ENCODE data around the gene RUFY3. TPM values are rescaled to one million over a fixed set of nuclear protein-coding genes. Genes with fewer than 3 reads are reported as not detected.

RUFY3 gene
- total and polyA plus RNA-seq, 2 of the 13 experiments (the other 11 are each of a cell fraction or from before 2014, with no cell fraction given): 17.9 to 25.3 TPM

GRCh38 chr4:70703619-70704214 lies 18.0 kb upstream of the RUFY3 start (continued):
- TF ChIP-seq ZBED4 (CRISPR knock-in tag; IDR thresholded peaks at IDR 0.05; ENCODE audit: borderline replicate concordance) (no peak), TFDP2 (CRISPR knock-in tag; IDR thresholded peaks at IDR 0.05) (no peak), HNRNPL (IDR thresholded peaks at IDR 0.05; ENCODE audit: low read depth, low read length) (no peak), ZNF780A (CRISPR knock-in tag; IDR thresholded peaks at IDR 0.05) (no peak), JUNB (CRISPR knock-in tag; IDR thresholded peaks at IDR 0.05; ENCODE audit: borderline replicate concordance) (no peak), ELF3 (CRISPR knock-in tag; IDR thresholded peaks at IDR 0.05) (no peak; the same call in 1 of the 2 replicates), MAFK (conservative IDR thresholded peaks at IDR 0.05 in 1 of 2, IDR thresholded peaks at IDR 0.05 in 1 of 2; ENCODE audit: low read length in 2 of 2) (no peak), PHF20 (CRISPR knock-in tag; IDR thresholded peaks at IDR 0.05) (no peak), ZNF512 (CRISPR knock-in tag; IDR thresholded peaks at IDR 0.05) (no peak), ARID2 (CRISPR knock-in tag; IDR thresholded peaks at IDR 0.05; ENCODE audit: borderline replicate concordance) (peak; percentile 81; the same call in 1 of the 2 replicates), SAP130 (CRISPR knock-in tag; IDR thresholded peaks at IDR 0.05; ENCODE audit: low read depth) (no peak), ZNF136 (CRISPR knock-in tag; IDR thresholded peaks at IDR 0.05; ENCODE audit: low read depth) (no peak), ZFP36L1 (CRISPR knock-in tag; IDR thresholded peaks at IDR 0.05) (no peak)
- TF ChIP-seq, protein P1, sequence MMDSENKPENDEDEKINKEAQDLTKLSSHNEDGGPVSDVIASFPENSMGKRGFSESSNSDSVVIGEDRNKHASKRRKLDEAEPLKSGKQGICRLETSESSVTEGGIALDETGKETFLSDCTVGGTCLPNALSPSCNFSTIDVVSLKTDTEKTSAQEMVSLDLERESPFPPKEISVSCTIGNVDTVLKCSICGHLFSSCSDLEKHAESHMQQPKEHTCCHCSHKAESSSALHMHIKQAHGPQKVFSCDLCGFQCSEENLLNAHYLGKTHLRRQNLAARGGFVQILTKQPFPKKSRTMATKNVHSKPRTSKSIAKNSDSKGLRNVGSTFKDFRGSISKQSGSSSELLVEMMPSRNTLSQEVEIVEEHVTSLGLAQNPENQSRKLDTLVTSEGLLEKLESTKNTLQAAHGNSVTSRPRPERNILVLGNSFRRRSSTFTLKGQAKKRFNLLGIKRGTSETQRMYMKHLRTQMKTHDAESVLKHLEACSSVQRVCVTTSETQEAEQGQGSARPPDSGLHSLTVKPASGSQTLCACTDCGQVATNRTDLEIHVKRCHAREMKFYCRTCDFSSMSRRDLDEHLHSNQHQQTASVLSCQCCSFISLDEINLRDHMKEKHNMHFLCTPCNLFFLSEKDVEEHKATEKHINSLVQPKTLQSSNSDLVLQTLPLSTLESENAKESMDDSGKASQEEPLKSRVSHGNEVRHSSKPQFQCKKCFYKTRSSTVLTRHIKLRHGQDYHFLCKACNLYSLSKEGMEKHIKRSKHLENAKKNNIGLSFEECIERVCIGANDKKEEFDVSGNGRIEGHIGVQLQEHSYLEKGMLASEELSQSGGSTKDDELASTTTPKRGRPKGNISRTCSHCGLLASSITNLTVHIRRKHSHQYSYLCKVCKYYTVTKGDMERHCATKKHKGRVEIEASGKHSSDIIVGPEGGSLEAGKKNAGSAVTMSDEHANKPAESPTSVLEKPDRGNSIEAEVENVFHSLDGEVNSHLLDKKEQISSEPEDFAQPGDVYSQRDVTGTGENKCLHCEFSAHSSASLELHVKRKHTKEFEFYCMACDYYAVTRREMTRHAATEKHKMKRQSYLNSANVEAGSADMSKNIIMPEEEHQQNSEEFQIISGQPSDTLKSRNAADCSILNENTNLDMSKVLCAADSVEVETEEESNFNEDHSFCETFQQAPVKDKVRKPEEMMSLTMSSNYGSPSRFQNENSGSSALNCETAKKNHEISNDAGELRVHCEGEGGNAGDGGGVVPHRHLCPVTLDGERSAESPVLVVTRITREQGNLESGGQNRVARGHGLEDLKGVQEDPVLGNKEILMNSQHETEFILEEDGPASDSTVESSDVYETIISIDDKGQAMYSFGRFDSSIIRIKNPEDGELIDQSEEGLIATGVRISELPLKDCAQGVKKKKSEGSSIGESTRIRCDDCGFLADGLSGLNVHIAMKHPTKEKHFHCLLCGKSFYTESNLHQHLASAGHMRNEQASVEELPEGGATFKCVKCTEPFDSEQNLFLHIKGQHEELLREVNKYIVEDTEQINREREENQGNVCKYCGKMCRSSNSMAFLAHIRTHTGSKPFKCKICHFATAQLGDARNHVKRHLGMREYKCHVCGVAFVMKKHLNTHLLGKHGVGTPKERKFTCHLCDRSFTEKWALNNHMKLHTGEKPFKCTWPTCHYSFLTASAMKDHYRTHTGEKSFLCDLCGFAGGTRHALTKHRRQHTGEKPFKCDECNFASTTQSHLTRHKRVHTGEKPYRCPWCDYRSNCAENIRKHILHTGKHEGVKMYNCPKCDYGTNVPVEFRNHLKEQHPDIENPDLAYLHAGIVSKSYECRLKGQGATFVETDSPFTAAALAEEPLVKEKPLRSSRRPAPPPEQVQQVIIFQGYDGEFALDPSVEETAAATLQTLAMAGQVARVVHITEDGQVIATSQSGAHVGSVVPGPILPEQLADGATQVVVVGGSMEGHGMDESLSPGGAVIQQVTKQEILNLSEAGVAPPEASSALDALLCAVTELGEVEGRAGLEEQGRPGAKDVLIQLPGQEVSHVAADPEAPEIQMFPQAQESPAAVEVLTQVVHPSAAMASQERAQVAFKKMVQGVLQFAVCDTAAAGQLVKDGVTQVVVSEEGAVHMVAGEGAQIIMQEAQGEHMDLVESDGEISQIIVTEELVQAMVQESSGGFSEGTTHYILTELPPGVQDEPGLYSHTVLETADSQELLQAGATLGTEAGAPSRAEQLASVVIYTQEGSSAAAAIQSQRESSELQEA (CRISPR knock-in tag; IDR thresholded peaks at IDR 0.05; ENCODE audit: not compliant biosample characterization): no peak
